Osteocyte (in vitro differentiated cells): ENCODE results near the gene PALD1. TPM values are rescaled to one million over a fixed set of nuclear protein-coding genes. Genes with fewer than 3 reads are reported as not detected.
A peak's percentile ranks its signal among the peaks of the same experiment; 100 is the strongest.

Experiments used
- DNase-seq: peaks from one replicate; pipeline ENCODE4 v3.0.0; 2021; ENCODE audit warnings: mixed read lengths; ENCODE audit not compliant: unreplicated experiment; ENCODE audit errors: extremely low spot score
- H3K27ac Mint-ChIP-seq: one replicate; pipeline ENCODE4 v1.8.0; 2021; ENCODE audit warnings: mild to moderate bottlenecking, mixed read lengths; ENCODE audit not compliant: unreplicated experiment
- H3K27me3 Mint-ChIP-seq: one replicate; pipeline ENCODE4 v1.8.0; 2021; ENCODE audit warnings: mixed read lengths; ENCODE audit not compliant: unreplicated experiment
- H3K36me3 Mint-ChIP-seq: one replicate; pipeline ENCODE4 v1.8.0; 2021; ENCODE audit warnings: mixed read lengths; ENCODE audit not compliant: unreplicated experiment
- H3K4me1 Mint-ChIP-seq: one replicate; pipeline ENCODE4 v1.8.0; 2021; ENCODE audit warnings: mixed read lengths; ENCODE audit not compliant: unreplicated experiment
- H3K4me3 Mint-ChIP-seq: one replicate; pipeline ENCODE4 v1.8.0; 2021; ENCODE audit warnings: mild to moderate bottlenecking, moderate library complexity, mixed read lengths; ENCODE audit not compliant: unreplicated experiment
- H3K9me3 Mint-ChIP-seq: one replicate; pipeline ENCODE4 v1.8.0; 2021; ENCODE audit warnings: mixed read lengths; ENCODE audit not compliant: unreplicated experiment
- CTCF ChIP-seq: fragments of 200-600 bp; sonication (generic); IDR thresholded peaks from 2 replicates; pipeline ENCODE4 v1.5.0; 2021; ENCODE audit warnings: antibody characterized with exemption, mild to moderate bottlenecking, moderate library complexity
- total RNA-seq: library from RNA; stranded (reverse); gene quantifications from 2 replicates; pipeline ENCODE4 v1.2.1, GENCODE V29; 2021

Gene PALD1
- total RNA-seq, 1 donor from 2014 or later, result 3.1 TPM

GRCh38 chr10:70510904-70511303, 32.3 kb downstream of the PALD1 start:
- Mint-ChIP-seq H3K4me3 (no peak overlapping the region), H3K27ac (no peak overlapping the region), H3K4me1 (peaks cover 54% of the 10 kb centered on the region), H3K9me3 (no peaks in the 10 kb centered on the region), H3K27me3 (no peaks in the 10 kb centered on the region), H3K36me3 (no peaks in the 10 kb centered on the region)
- DNase-seq, result no peak
- TF ChIP-seq CTCF, result no peak

- Mint-ChIP-seq H3K9me3 (no peaks in the 10 kb centered on the region), H3K4me1 (peaks cover 54% of the 10 kb centered on the region), H3K36me3 (no peaks in the 10 kb centered on the region), H3K4me3 (no peak overlapping the region), H3K27me3 (no peaks in the 10 kb centered on the region), H3K27ac (peak overlapping the region; percentile 64)
- TF ChIP-seq CTCF, result no peak
- DNase-seq, result no peak
Measured at GRCh38 chr10:70512149-70512639, 33.6 kb downstream of the PALD1 start.

- DNase-seq, result no peak
- no peaks in the 10 kb centered on the region for H3K9me3 Mint-ChIP-seq
- no peaks in the 10 kb centered on the region for H3K36me3 Mint-ChIP-seq
- H3K4me3 Mint-ChIP-seq, result no peak overlapping the region
- H3K27ac Mint-ChIP-seq, result no peak overlapping the region
- H3K27me3 Mint-ChIP-seq, result no peaks in the 10 kb centered on the region
- H3K4me1 Mint-ChIP-seq, result peaks cover 49% of the 10 kb centered on the region
- no peak for TF ChIP-seq CTCF
Measured at GRCh38 chr10:70513848-70514309, 35.3 kb downstream of the PALD1 start.

- H3K4me3 Mint-ChIP-seq, result no peak overlapping the region
Measured at GRCh38 chr10:70514591-70514990, 36.0 kb downstream of the PALD1 start.

More at GRCh38 chr10:70514591-70514990, 36.0 kb downstream of the PALD1 start:
- no peak for TF ChIP-seq CTCF
- Mint-ChIP-seq H3K27ac (no peak overlapping the region), H3K4me1 (peaks cover 42% of the 10 kb centered on the region), H3K36me3 (no peaks in the 10 kb centered on the region), H3K27me3 (no peaks in the 10 kb centered on the region), H3K9me3 (no peaks in the 10 kb centered on the region)
- no peak for DNase-seq
